A549 (cell line): Measurements from ENCODE around the gene CYP2U1. TPM values are rescaled to one million over a fixed set of nuclear protein-coding genes. Genes with fewer than 3 reads are reported as not detected.

ENCODE experiments used
- ATAC-seq, 2 experiments: fragments of 200-7000 bp in 1 of 2; fragments of >200 bp in 1 of 2; cut with Nextera tagmentation in 1 of 2; cut with Tn5 transposase in 1 of 2; 3 replicates each; pipeline versions ENCODE4 v1.8.0 to v1.9.1; 2018 to 2020; ENCODE audit warnings: mild to moderate bottlenecking in 1 of 2, moderate library complexity in 1 of 2
- CTCF ChIA-PET: fragments of 300-600 bp; sonication (Branson Sonifier 250); formaldehyde crosslinking; extraction: SDS; loops from one replicate; lab custom pipeline; 2021; ENCODE audit warnings: antibody characterized with exemption, inconsistent platforms; lab: Yijun Ruan, JAX
- POLR2A ChIA-PET: fragments of 350-600 bp; formaldehyde crosslinking; extraction: SDS; loops from one replicate; lab custom pipeline; 2021; ENCODE audit warnings: antibody characterized with exemption, inconsistent platforms; lab: Yijun Ruan, JAX
- DNase-seq, 2 experiments: peaks; one replicate each; pipeline versions ENCODE4 v3.0.0 to v3.0.0-alpha.2; 2011 to 2016; ENCODE audit warnings: low read depth in 1 of 2, low spot score in 1 of 2
- FAIRE-seq: peaks from 2 replicates; lab custom pipeline; 2011; peaks lifted over from hg19 to GRCh38; lab: Jason Lieb, UNC
- H3K27ac ChIP-seq, 2 experiments: fragments of >200 bp; sonication (Bioruptor Twin); formaldehyde crosslinking; 3 replicates each; pipeline ENCODE4 v1.5.1; 2016 to 2017
- H3K4me1 ChIP-seq: fragments of >200 bp; sonication (Bioruptor Twin); formaldehyde crosslinking; 3 replicates; pipeline ENCODE4 v1.6.1; 2016
- H3K4me2 ChIP-seq: fragments of >200 bp; sonication (Bioruptor Twin); formaldehyde crosslinking; 3 replicates; pipeline ENCODE4 v1.6.1; 2016
- H3K4me3 ChIP-seq: fragments of >200 bp; sonication (Bioruptor Twin); formaldehyde crosslinking; 3 replicates; pipeline ENCODE4 v1.5.1; 2016
- H3K9me3 ChIP-seq: fragments of >200 bp; sonication (Bioruptor Twin); formaldehyde crosslinking; 3 replicates; pipeline ENCODE4 v1.6.1; 2016
- BHLHE40 ChIP-seq: IDR thresholded peaks from 2 replicates; pipeline ENCODE4 v1.6.1; 2012; ENCODE audit warnings: low read depth, low read length, inconsistent platforms
- CBX2 ChIP-seq: fragments of 200-600 bp; sonication (generic); IDR thresholded peaks from 2 replicates; pipeline ENCODE4 v1.6.1; 2016; ENCODE audit warnings: low read depth, mild to moderate bottlenecking, borderline replicate concordance
- CBX8 ChIP-seq: fragments of 200-600 bp; sonication (generic); IDR thresholded peaks from 2 replicates; pipeline ENCODE4 v1.6.1; 2016
- ESRRA ChIP-seq: fragments of 150-350 bp; IDR thresholded peaks from 2 replicates; pipeline ENCODE4 v1.6.1; 2014; ENCODE audit warnings: mild to moderate bottlenecking, low read length, borderline replicate concordance
- FOSL2 ChIP-seq, 2 experiments: fragments of 450-650 bp in 1 of 2; fragments of >200 bp in 1 of 2; sonication (Bioruptor Twin) in 1 of 2; formaldehyde crosslinking; IDR thresholded peaks; 2 replicates each; pipeline versions ENCODE4 v1.5.0 to v1.6.1; 2016 to 2020; ENCODE audit warnings: mild to moderate bottlenecking in 1 of 2, moderate library complexity in 1 of 2
- FOXS1 ChIP-seq: fragments of 250-450 bp; sonication (Bioruptor Pico); IDR thresholded peaks from 2 replicates; pipeline ENCODE4 v1.5.0; 2020; ENCODE audit warnings: mild to moderate bottlenecking, moderate library complexity
- GATA3 ChIP-seq: IDR thresholded peaks from 2 replicates; pipeline ENCODE4 v1.6.1; 2012; ENCODE audit warnings: borderline replicate concordance
- KDM1A ChIP-seq: fragments of 200-600 bp; sonication (generic); IDR thresholded peaks from 2 replicates; pipeline ENCODE4 v1.6.1; 2016; ENCODE audit warnings: low read depth, mild to moderate bottlenecking
- KDM5A ChIP-seq: fragments of 200-600 bp; sonication (generic); IDR thresholded peaks from 2 replicates; pipeline ENCODE4 v1.6.1; 2016; ENCODE audit warnings: antibody characterized with exemption, mild to moderate bottlenecking
- MAFK ChIP-seq: fragments of 450-650 bp; IDR thresholded peaks from 2 replicates; pipeline ENCODE4 v1.6.1; 2014; ENCODE audit not compliant: partially characterized antibody
- MAZ ChIP-seq: fragments of 150-350 bp; IDR thresholded peaks from 2 replicates; pipeline ENCODE4 v1.6.1; 2014; ENCODE audit warnings: antibody characterized with exemption, low read depth, low read length, borderline replicate concordance
- POLR2AphosphoS2 ChIP-seq: conservative IDR thresholded peaks from 2 replicates; pipeline ENCODE4 v1.6.1; 2012; ENCODE audit warnings: low read length, improper control_type of control experiment, inconsistent platforms
- RARB ChIP-seq: fragments of 250-450 bp; sonication (Bioruptor Pico); IDR thresholded peaks from 2 replicates; pipeline ENCODE4 v1.8.0; 2021; ENCODE audit warnings: mild to moderate bottlenecking, moderate library complexity
- RCOR1 ChIP-seq: fragments of 150-350 bp; IDR thresholded peaks from 2 replicates; pipeline ENCODE4 v1.6.1; 2014; ENCODE audit warnings: antibody characterized with exemption, low read length, low read depth
- RFX5 ChIP-seq: fragments of 450-650 bp; IDR thresholded peaks from 2 replicates; pipeline ENCODE4 v1.7.1; 2014; ENCODE audit warnings: antibody characterized with exemption, mild to moderate bottlenecking, moderate library complexity
- SMC3 ChIP-seq: fragments of >200 bp; sonication (Bioruptor Twin); formaldehyde crosslinking; IDR thresholded peaks from 3 replicates; pipeline ENCODE4 v1.6.1; 2018; ENCODE audit warnings: inconsistent platforms
- SREBF2 ChIP-seq: fragments of 450-650 bp; IDR thresholded peaks from 2 replicates; pipeline ENCODE4 v1.6.1; 2014; ENCODE audit warnings: mild to moderate bottlenecking, moderate library complexity
- TFCP2L1 ChIP-seq: fragments of 250-450 bp; sonication (Bioruptor Pico); IDR thresholded peaks from 2 replicates; pipeline ENCODE4 v1.5.0; 2021; ENCODE audit warnings: mild to moderate bottlenecking
- ZC3H11A ChIP-seq: fragments of 450-650 bp; IDR thresholded peaks from 2 replicates; pipeline ENCODE4 v1.6.1; 2014; ENCODE audit warnings: antibody characterized with exemption, mild to moderate bottlenecking
- ZFP36 ChIP-seq: fragments of 450-650 bp; IDR thresholded peaks from 2 replicates; pipeline ENCODE4 v1.6.1; 2014; ENCODE audit warnings: borderline replicate concordance; ENCODE audit not compliant: partially characterized antibody
- WGBS: methylation state at CpG from one replicate; pipeline ENCODE4 v1.1.6; 2017; ENCODE audit errors: missing lambda C conversion rate; 5-methylcytosine and 5-hydroxymethylcytosine counted together
- polyA plus RNA-seq, 4 experiments: library from polyadenylated mRNA; depleted of rRNA in 3 of 4; stranded (reverse); fragments of >200 nt; fragmentation: RNase III in 1 of 4; extraction: RNeasy Plus Mini Kit Qiagen cat#74134 plus additional on column Dnase treatment in 1 of 4; gene quantifications; 2 replicates in 3 of 4; 3 replicates in 1 of 4; pipeline ENCODE4 v1.2.3, GENCODE V29; 2011 to 2017
- TF ChIP-seq, protein P1 (sequence below): fragments of 150-350 bp; IDR thresholded peaks from 2 replicates; pipeline ENCODE4 v1.6.1; 2014; ENCODE audit warnings: low read depth, mild to moderate bottlenecking, low read length
- TF ChIP-seq, protein P2 (sequence below): fragments of >200 bp; sonication (Bioruptor Twin); formaldehyde crosslinking; IDR thresholded peaks from 3 replicates; pipeline ENCODE4 v1.6.1; 2016
- TF ChIP-seq, protein P3 (sequence below): IDR thresholded peaks from 2 replicates; pipeline ENCODE4 v1.6.1; 2012
- TF ChIP-seq, protein P4 (sequence below): fragments of 200-600 bp; sonication (generic); IDR thresholded peaks from 2 replicates; pipeline ENCODE4 v1.6.1; 2016; ENCODE audit warnings: antibody characterized with exemption, mild to moderate bottlenecking, moderate library complexity
- TF ChIP-seq, protein P5 (sequence below): fragments of 450-650 bp; IDR thresholded peaks from 2 replicates; pipeline ENCODE4 v1.6.1; 2014; ENCODE audit warnings: antibody characterized with exemption

The CYP2U1 gene
- polyA plus RNA-seq, 2 of the 4 experiments (the other 2 are of a cell fraction) = 2.2 to 2.3 TPM

DNA sequence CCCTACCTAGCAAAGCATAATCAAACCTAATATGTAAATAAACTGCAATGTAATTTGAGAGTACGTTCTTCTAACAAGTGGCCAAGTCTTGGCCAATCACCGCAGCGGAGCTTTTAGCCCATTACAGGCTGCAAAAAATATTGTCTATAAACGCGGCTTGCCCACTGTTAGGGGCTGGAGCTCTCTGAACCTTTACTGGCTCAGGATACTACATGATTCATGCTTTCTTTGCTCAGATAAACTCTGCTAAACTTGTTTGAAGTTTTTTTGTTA is 57.4 kb downstream of the CYP2U1 start:
- ATAC-seq (no peak), DNase-seq (no peak), FAIRE-seq (no peak)
- POLR2A ChIA-PET = no interaction called here
- CTCF ChIA-PET = no interaction called here
- TF ChIP-seq RCOR1 = no peak
- TF ChIP-seq, protein P1, sequence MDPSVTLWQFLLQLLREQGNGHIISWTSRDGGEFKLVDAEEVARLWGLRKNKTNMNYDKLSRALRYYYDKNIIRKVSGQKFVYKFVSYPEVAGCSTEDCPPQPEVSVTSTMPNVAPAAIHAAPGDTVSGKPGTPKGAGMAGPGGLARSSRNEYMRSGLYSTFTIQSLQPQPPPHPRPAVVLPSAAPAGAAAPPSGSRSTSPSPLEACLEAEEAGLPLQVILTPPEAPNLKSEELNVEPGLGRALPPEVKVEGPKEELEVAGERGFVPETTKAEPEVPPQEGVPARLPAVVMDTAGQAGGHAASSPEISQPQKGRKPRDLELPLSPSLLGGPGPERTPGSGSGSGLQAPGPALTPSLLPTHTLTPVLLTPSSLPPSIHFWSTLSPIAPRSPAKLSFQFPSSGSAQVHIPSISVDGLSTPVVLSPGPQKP = no peak
- TF ChIP-seq, protein P2, sequence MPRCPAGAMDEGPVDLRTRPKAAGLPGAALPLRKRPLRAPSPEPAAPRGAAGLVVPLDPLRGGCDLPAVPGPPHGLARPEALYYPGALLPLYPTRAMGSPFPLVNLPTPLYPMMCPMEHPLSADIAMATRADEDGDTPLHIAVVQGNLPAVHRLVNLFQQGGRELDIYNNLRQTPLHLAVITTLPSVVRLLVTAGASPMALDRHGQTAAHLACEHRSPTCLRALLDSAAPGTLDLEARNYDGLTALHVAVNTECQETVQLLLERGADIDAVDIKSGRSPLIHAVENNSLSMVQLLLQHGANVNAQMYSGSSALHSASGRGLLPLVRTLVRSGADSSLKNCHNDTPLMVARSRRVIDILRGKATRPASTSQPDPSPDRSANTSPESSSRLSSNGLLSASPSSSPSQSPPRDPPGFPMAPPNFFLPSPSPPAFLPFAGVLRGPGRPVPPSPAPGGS = no peak
- TF ChIP-seq KDM1A = no peak
- TF ChIP-seq ZFP36 = no peak
- no peak for TF ChIP-seq RARB (CRISPR knock-in tag)
- no peak for TF ChIP-seq POLR2AphosphoS2
- TF ChIP-seq, protein P3, sequence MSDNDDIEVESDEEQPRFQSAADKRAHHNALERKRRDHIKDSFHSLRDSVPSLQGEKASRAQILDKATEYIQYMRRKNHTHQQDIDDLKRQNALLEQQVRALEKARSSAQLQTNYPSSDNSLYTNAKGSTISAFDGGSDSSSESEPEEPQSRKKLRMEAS = no peak
- TF ChIP-seq CBX2 = no peak
- no peak for TF ChIP-seq MAFK
- TF ChIP-seq MAZ = no peak
- no peak for TF ChIP-seq TFCP2L1 (CRISPR knock-in tag)
- no peak for TF ChIP-seq FOSL2 (IDR thresholded peaks at IDR 0.05)
- no peak for TF ChIP-seq FOSL2 (CRISPR knock-in tag; IDR thresholded peaks at IDR 0.05)
- TF ChIP-seq GATA3 = no peak
- no peak for TF ChIP-seq SMC3
- no peak overlapping the region for H3K4me3 ChIP-seq
- H3K9me3 ChIP-seq = no peaks in the 10 kb centered on the region
- 0 out of 3 replicates have a peak, but pooled peaks cover 3% of the 10 kb centered on the region for H3K4me1 ChIP-seq
- no peak overlapping the region for H3K4me2 ChIP-seq
- 91% methylated on average over 5 of the region's 5 CpGs for WGBS
- H3K27ac ChIP-seq = no peak overlapping the region

DNA sequence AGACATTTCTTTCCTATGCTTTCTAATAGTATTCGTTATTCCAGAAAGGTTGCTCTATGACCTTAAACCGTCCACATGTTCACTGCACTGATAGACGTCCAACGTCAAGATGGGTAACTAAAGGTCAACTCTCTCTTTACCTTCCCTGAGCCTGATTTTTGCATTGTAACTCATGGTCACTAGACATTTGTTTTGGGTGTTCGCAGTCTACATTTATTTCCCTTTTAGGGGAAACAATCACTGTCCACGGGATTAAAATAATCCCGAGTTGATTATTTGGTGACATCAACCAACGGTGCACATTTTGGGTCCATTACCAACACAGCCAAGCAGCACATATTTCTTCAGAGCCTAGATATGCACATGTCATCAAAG is 57.8 kb downstream of the CYP2U1 start:
- FAIRE-seq = no peak
- POLR2A ChIA-PET = no interaction called here
- no peak; a peak in 1 of 6 replicates for ATAC-seq
- TF ChIP-seq RFX5 = no peak
- no peak for TF ChIP-seq ZC3H11A
- no peak for TF ChIP-seq FOXS1 (CRISPR knock-in tag)
- no peak for TF ChIP-seq MAZ
- no peak for TF ChIP-seq TFCP2L1 (CRISPR knock-in tag)
- TF ChIP-seq SREBF2 = no peak
- TF ChIP-seq, protein P4, sequence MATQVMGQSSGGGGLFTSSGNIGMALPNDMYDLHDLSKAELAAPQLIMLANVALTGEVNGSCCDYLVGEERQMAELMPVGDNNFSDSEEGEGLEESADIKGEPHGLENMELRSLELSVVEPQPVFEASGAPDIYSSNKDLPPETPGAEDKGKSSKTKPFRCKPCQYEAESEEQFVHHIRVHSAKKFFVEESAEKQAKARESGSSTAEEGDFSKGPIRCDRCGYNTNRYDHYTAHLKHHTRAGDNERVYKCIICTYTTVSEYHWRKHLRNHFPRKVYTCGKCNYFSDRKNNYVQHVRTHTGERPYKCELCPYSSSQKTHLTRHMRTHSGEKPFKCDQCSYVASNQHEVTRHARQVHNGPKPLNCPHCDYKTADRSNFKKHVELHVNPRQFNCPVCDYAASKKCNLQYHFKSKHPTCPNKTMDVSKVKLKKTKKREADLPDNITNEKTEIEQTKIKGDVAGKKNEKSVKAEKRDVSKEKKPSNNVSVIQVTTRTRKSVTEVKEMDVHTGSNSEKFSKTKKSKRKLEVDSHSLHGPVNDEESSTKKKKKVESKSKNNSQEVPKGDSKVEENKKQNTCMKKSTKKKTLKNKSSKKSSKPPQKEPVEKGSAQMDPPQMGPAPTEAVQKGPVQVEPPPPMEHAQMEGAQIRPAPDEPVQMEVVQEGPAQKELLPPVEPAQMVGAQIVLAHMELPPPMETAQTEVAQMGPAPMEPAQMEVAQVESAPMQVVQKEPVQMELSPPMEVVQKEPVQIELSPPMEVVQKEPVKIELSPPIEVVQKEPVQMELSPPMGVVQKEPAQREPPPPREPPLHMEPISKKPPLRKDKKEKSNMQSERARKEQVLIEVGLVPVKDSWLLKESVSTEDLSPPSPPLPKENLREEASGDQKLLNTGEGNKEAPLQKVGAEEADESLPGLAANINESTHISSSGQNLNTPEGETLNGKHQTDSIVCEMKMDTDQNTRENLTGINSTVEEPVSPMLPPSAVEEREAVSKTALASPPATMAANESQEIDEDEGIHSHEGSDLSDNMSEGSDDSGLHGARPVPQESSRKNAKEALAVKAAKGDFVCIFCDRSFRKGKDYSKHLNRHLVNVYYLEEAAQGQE = no peak
- TF ChIP-seq, protein P5, sequence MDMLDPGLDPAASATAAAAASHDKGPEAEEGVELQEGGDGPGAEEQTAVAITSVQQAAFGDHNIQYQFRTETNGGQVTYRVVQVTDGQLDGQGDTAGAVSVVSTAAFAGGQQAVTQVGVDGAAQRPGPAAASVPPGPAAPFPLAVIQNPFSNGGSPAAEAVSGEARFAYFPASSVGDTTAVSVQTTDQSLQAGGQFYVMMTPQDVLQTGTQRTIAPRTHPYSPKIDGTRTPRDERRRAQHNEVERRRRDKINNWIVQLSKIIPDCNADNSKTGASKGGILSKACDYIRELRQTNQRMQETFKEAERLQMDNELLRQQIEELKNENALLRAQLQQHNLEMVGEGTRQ = no peak
- no peak for TF ChIP-seq SMC3
- TF ChIP-seq BHLHE40 = no peak
- no peak for TF ChIP-seq CBX8
- no peak for TF ChIP-seq ESRRA
- TF ChIP-seq KDM5A = no peak
- TF ChIP-seq, protein P3 = no peak
- Histone ChIP-seq H3K4me2 (peak overlapping the region; percentile 74), H3K4me1 (0 out of 3 replicates have a peak, but pooled peaks cover 3% of the 10 kb centered on the region), H3K27ac (peak overlapping the region in 1 of 2 experiments; percentile 94; a peak in 1 of 6 replicates), H3K4me3 (peak overlapping the region; percentile 78), H3K9me3 (no peaks in the 10 kb centered on the region)
- CTCF ChIA-PET = no interaction called here
- WGBS = under 1% methylated on average over 8 of the region's 8 CpGs
- DNase-seq = no peak
